Stimulated activated CD4-positive, alpha-beta T cell treated with anti-CD3 and anti-CD28 coated beads, TNF-alpha, amount 100 ng/mL, for 48 hours (primary cell): ENCODE data around the gene RAC3.

Experiments used
- DNase-seq, 3 donors: peaks; one replicate each; pipeline ENCODE4 v3.0.0-alpha.2; 2020; ENCODE audit warnings: low read depth in 3 of 3

The RAC3 gene

GRCh38 chr17:82055965-82056728 lies 24.7 kb downstream of the RAC3 start:
- DNase-seq = no peak

GRCh38 chr17:82056729-82057621 lies 25.5 kb downstream of the RAC3 start:
- no peak for DNase-seq

DNA sequence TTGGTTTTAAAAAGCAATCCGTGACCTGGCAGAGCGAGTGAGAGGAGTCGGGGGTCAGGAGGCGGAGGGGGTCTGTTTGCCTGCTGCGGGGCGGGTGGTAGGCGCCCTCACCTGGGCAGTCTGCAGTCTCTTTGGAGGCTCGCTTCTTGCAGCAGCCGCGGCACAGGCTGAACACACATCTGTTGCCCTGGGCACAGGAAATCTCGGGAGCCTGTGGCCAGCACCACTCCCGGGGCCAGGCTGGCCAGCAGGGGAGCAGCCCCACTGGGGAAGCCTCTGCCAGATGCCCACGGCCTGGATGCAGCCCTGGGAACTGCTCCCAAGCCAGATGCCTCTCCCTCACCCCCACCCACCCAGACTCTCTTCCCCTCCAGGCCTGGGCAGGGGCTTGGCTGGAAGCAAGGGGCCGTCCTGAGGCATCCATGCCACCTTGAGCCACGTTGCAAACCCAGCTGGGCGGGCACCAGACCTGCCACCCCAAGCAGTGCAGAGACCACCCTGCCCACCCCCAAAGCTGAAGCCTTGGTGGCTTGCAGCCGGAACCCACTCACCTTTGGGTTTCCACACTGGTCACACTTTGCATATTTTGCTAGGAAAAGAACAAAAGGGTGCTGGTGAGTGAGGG lies 26.9 kb downstream of the RAC3 start:
- DNase-seq = no peak

DNA sequence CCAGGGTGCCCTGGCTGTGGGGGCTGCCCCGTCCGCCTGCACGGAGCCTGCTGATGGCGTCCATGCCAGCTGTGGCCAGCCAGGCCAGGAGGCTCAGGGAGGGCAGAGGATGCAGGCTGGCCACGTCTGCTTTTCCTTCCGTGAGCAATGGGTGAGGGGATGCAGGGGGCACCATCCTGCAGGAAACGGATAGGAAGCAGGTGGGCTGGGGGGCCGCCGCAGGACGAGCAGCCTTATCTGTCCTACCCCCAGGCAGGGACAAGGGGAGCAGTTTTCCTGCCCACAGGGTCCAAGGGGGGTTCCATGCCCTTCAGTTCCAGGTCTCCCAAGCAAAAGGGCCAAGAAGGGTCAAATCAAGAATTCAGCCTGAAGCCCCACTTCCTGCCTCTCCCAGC lies 27.4 kb downstream of the RAC3 start:
- no peak for DNase-seq

GRCh38 chr17:82059272-82060000 lies 28.0 kb downstream of the RAC3 start:
- no peak for DNase-seq

- no peak for DNase-seq
These were observed 28.5 kb downstream of the RAC3 start for GRCh38 chr17:82060001-82060380.

DNA sequence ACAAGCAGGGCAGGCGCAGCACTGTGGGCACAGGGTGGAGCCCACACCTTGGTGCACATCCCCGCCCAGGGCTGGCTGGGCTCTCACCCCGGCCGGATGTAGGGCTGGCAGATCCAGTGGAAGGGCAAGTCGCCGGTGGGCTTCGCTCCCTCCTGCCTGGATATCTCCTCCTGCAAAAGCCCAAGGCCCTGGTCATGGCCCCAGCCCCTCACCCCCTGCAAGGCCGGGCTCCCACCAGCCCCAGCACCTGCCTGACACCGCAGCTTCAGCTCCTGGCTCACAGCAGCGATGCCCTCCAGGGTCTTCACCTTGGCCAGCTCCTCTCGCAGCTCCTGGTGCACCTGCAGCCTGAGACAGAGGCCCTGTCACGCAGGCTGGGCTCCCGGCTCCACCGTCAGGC lies 29.1 kb downstream of the RAC3 start:
- DNase-seq = no peak

DNA sequence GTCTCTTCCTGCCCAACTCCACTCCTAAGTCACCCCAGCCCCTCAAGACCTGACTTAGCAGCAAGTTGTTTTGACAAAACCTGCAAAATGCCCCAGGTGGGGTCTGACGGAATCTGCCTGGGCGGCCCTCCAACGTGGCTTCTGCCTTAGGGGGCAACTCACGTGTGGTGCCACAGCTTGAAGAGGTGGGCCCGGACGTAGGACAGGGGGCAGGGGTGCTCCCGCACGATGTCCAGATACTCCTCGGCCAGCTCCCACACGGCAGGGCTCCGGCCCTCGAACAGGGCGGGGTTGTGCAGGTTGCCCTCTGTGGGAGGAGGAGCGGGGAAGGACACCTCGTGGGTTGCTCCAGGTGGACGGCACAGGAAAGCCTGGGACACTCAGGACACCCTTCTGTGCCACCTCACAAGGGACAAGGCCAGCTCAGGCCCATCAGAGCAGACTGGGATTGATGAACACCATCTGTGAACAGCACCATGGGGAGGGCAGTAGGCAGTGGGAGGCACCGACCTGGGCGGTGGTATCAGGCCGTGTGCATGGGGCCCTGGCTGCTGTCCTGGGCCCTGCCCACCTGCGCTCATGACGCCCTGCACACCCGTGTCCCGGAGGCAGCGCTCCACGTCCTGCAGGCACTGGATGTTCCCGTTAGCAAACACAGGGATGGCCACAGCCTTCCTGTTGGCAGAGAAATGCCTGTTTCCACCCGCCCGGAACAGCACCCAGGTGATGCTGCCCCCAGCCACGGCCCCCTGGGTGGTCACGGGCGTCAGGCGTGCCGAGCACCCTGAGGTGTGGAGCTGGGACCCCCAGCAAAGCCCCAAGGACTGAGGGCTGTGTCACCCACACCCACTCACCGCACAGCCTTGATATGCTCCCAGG lies 29.8 kb downstream of the RAC3 start:
- DNase-seq = no peak

DNA sequence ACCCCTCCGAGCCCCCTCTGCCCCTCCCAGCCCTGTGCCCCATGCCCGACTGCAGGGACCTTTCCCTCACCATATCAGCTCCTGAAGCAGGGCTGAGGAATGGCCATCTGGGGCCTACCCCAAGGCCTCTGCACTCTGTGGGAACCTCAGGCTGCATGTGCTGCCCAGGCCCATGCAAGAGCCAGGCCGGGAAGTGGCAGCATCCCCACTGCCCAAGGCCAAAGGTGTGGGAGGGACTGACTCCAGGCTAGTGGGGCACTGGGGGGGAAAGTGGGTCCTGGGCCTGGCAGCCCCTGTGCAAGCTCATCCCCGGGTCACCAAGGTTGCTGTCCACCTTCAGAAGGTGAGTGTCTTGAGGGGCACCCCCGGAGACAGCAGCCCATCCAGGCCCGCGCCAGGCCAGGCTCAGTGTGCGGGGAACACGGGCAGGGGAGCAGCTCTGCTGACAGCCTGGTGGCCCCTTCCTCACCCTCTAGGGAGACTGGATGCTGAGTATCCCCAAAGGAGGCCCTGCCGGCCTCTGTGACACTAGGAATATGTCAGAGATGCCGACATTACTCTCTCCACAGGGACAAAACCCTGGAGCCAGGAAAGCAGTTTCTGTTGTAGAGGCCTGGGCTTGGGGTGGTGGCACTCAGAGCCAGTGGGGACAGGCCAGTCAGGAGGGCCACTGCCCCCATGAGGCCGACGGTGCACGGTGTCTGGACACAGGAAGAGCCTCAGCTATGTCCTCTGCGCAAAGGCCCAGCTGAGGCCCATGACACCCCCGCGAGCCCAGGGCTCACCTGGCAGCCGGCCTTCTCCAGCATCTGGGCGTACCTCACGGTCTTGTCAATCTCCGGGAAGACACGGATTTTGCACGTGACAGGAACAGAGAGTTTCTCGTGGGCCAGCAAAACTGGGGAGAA lies 30.9 kb downstream of the RAC3 start:
- no peak for DNase-seq

GRCh38 chr17:82062984-82063368 lies 31.5 kb downstream of the RAC3 start:
- no peak for DNase-seq

DNA sequence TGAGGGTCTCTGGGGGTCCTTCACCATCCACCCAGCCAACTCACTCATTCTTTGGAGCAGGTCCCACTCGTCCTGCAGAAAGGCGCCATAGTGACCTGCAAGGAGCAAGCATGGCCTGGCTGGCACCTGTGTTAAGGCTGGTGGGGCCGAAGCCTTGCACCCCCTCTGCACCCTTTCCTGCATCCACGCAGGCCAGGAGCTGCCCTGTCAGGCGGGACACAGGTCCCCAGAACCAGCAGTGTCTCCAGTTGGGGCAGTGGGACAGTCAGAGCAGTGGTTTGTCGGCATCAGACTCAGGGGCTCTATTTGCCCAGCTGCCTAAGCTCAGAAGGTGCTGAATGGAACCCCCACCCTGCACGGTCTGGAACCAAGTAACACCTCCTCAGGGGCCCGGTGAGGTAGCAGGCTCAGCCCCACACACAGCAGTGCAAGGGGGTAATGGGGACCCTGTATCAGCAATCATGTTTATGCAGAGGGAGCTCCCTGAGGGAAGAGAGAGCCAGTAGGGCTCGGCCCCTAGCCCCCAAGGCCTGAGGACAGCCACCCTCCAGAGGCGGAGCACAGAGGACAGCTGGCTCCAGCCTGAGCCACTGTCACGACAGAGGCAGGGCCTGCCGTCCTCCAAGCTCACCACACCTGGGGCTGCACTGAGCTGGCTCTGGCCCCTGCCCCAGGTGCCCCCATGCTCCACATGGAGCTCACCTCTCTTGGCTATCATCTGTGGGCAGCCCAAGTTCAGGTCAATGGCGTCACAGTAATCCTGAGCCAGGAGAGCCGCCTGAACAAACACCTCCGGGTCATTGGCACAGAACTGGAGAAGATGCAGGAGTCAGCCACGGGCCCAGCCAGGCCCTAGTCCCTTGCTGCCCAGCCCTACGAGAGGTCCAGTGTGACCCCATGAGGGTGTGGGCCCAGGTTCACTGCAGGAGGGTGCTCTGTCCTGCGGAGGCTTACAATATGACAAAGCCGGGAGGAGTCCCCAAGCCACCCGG lies 32.2 kb downstream of the RAC3 start:
- DNase-seq = no peak

DNA sequence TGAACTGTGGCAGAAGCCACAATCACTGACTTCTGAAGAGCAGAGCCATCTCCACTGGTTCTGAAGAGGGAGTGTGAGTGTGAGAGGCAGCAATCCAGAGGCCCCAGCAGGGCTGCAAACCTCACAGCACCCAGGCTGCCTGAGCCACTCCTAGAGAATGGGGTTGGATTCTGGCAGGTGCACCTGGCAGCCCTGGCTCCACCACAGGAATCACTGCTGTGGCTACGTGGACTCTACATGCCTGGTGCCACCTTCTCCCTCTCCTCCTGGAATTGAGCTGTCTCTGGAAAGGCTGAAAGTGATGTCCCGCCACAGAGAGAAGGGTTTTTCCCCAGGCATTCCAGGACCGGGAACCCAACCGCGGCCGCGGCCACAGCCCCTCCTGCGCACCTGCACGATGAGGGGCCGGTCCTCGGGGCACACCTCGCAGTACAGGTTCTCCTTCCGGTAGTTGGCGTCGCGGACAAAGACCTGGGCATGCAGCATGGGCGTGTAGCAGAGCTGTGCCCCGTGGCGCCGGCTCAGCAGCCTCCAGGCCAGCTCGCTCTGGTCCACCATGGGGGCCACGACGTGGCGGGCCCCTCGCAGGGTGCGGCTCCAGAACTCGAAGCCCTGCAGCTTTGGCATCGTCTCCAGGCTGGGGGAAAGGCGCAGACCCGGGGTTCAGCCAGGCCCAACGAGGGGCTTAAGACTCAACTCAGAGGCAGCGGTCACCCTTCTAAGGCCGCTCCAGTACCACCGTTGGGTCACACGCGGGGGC lies 33.1 kb downstream of the RAC3 start:
- no peak for DNase-seq

DNA sequence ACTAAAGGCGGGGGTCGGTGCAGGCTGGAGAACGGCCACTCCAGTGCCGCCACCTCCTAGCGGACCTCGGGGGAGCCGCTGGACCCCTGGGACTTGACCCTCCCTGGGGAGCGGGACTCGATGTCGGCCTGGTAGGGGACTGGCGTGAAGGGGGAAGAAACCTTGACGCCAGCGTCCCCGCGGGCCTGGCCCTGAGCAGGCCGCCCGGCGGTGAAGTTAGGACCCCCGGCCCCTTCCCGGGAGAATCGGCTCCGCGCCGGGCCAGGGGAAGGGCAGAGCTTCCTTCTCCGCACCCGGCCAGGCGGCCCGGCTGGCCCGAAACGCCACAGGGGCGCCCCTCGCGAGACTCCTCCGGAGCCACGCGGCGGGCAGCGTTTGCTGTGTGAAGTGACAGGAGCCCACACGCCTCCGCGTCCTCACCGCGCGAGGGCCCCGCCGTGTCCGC lies 33.7 kb downstream of the RAC3 start:
- DNase-seq = no peak

DNA sequence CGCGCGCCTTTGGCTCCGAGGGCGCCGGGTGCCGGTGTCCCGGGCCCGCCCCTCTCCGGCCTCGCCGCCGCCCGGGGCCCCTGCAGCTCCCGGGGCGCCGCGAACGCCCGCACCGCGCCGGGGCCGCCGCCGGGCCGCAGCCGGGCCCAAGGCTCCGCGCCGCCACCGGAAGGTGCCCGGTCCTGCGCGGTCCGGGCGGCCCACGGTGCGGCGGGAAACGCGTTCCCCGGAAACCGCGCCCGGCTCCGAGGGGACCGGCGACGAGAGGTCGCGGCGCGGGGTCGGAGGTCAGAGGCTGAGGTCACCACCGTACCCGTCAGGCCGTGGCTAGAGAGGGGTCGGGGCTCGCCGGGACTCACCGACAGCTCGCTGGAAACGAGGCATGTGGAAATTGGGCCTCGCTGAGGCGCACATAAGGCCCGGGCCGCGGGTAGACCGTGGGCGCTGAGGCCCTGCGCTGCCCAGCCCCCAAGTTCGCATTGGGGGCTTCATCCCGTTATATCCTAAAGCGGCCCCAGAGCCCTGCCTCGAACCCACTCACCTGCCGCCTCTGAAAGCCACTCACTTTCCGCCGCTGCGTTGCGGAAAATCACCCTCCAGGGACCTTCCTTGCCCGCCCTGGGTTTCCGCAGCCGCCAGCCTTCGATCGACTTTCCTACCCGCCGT lies 34.3 kb downstream of the RAC3 start, which contains the start of gene DUS1L:
TSS of gene DUS1L (minus strand) at position 167 of the 666 bp plus-strand sequence. CDS start 745 bp downstream, outside the sequence.
- peak; percentile 49 to 61 (median 56) for DNase-seq

GRCh38 chr17:82070611-82071010 lies 39.1 kb downstream of the RAC3 start:
- no peak for DNase-seq

DNA sequence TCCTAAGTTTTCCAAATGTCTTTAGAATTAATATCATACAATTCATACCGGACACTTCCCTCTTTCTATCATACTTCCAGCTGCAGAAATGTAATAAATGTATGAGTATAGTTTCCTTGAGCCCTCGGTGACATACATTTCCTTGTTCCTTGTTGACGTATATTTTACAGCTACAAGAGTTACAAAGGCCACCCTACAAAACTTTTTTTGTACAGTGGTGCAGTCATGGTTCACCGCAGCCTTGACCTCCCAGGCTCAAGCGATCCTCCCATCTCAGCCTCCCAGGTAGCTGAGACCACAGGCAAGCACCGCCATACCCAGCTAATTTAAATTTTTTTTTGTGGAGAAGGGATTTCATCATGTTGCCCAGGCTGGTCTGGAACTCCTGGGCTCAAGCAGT lies 41.3 kb downstream of the RAC3 start:
- DNase-seq = no peak

DNA sequence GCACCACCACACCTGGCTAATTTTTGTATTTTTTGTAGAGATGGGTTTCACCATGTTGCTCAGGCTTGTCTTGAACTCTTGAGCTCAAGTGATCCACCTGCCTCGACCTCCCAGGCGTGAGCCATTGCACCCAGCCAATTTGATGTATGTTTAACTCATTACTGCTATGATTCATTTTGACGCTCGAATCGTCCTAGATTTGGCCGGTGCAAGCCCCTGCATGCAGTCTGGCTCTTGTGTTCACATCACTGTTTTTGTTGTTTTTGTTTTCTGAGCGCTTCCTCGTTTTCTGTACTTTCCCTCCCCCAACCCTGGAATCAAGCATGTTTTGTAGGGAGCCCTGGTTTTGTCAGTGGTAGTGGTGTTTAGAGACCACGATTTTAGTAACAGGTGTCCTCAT lies 42.0 kb downstream of the RAC3 start:
- no peak for DNase-seq
